Measurements from ENCODE around the gene USP22. TPM values are rescaled to one million over a fixed set of nuclear protein-coding genes. Genes with fewer than 3 reads are reported as not detected.
"Not testable (repeated sequence)": the region's sequence is repeated elsewhere in the genome, so short reads cannot be mapped to it uniquely, and the experiment has no call there.

USP22 gene
- total RNA-seq, 1 donor from 2014 or later, result 268 TPM

- peak; percentile 55 for DNase-seq (ENCODE audit: low read depth)
Measured at GRCh38 chr17:20989991-20990855, 52.6 kb downstream of the USP22 start.

DNA sequence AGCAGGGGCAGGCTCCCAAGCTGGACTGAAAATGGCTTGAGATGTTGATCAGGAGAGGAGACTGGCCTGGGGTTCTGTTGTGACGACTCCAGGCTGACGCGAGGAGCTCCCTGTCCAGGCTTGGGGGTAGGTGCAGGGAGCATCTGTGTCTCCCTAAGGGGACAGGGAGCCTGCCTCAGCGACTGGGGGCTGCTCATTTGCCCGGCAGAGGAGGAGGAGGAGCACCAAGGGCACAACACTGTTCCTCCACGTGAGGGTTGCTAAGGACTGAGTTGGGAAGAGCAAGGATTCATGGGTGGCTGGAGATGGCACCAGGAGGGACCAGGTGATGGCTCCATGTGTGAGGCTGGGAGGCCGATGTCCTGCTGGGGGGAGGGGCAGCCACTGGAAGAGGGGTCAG is 53.3 kb downstream of the USP22 start:
- DNase-seq (ENCODE audit: low read depth), result no peak

GRCh38 chr17:20988896-20989295 is 53.9 kb downstream of the USP22 start:
- DNase-seq (ENCODE audit: low read depth), result no peak

DNA sequence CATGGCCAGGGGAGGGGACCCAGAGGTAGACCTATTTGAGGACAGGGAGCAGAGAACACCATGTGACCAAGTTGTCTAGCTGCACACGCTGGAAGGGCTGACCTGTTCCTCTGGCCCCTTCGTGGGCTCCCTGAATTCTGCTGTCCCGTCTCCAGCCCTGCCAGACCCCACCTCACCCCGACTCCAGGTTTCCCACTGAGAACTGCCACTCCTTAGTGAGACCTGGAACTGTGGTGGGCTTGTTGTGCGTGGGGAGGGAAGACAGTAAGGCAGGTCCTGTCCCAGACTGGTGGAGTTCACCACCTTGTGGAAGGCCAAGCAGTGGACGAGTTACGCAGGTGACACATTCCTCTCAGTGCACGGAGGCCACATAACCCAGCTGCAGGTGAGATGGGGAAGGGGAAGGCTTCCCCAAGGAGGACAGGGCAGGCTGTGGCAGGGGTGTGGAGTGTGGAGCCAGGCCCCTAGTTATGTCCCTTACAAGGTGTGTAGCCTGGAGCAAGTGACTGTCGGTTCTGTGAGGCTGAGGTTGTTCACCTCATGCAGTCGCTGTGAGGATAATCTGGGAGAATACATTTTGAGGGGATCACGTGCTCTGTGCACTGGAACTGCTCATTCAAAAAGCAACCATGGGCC is 54.7 kb downstream of the USP22 start:
- DNase-seq (ENCODE audit: low read depth), result no peak

DNA sequence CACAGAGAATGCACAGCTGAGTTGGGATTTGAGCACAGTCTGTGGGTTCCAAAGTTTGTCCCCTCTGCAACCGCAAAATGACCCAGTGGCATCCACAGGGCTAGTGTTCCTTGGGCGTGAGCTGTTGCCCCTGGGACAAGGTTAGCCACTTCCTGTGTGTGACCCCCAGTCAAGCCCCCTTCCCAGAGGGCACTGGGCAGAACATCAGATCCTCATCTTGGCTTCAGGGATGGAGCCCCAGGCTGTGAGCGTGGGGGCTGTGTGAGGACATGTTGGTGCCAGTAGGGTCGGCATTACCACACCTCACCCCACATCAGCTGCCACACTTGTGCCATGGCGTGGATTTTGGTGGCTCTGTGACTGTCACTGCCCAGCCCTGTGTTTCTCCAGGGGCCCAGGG is 55.3 kb downstream of the USP22 start:
- DNase-seq (ENCODE audit: low read depth), result peak; percentile 80

DNA sequence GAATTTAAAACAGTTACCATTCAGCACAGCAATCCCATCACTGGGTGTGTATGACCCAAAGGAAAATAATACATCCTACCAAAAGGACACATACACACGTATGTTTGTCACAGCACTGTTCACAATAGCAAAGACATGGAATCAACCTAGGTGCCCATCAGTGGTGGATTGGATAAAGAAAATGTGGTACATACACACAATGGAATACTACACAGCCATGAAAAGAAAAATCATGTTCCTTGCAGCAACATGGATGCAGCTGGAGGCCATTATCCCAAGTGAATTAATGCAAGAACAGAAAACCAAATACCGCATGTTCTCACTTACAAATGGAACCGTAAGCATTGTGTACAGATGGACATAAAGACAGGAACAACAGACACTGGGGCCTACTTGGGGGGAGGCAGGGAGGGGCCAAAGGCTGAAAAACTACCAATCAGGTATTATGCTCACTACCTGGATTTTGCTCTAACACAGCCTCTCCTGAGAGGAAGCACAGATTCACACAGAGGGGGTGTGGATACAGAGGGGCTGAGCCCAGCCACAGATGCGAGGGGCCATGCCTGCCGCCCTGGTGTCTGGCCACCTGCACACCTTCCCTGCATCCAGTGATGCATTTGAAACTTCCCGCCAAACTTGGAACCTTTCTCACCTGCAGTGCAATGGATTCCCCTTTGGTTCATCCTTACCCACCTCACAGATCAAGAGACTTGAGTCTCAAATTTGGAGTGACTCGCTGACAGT is 55.9 kb downstream of the USP22 start:
- DNase-seq (ENCODE audit: low read depth), result no peak

DNA sequence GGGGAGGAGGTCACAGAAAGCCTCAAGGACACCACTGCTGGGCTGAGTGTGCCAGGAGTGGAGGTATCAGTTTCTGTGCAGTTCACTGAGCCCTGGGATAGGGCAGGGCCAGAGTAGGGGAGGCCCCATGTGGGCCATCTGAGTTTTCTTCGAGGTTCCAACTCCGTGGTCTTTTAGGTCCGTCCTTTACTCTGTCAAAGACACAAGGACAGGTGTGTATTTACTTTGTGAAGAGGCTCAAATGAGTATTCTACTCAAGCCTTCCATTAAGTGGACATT is 59.5 kb downstream of the USP22 start:
- no peak for DNase-seq (ENCODE audit: low read depth)

DNA sequence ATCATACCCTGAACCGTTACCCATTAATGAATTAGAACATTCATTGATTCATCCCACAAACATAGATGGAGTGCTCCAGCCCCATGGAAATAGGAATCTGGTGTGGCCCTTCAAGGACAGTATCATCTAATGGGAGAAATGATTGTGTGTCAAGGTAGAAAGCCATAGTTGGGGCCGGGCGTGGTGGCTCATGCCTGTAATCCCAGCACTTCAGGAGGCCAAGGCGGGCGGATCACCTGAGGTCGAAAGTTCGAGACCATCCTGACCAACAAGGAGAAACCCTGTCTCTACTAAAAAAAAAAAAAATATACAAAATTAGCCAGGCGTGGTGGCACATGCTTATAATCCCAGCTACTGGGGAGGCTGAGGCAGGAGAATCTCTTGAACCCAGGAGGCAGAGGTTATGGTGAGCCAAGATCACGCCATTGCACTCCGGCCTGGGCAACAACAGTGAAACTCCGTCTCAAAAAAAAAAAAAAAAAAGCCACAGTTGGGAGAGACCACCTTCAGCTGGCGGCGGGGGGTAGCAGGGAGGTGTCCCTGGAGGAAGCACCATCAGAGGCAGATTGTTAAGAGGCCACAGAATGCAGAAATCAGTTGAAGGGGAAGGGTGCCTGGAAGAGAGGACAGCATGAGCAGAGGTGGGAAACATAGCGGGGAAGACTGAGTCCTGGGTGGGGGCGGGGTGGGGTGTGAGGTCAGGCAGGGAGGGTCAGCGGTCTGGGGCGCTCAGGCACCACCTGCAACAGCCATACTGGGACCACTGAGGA is 60.0 kb downstream of the USP22 start:
- no peak for DNase-seq (ENCODE audit: low read depth)

- no peak for DNase-seq (ENCODE audit: low read depth)
Measured at GRCh38 chr17:20981046-20981920, 61.5 kb downstream of the USP22 start.

DNA sequence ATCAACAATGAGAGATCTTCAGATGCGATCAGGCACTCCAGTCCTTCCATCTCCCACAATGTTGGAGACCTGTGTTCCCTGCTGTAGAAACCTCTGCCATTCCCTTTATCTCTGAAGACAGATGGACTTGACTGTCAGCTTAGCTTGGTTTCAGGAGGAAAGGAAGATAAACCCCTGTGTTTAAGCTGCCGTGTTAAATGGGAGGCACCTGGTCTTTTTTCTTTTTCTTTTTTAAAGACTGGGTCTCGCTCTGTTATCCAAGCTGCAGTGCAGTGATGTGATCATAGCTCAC is 63.1 kb downstream of the USP22 start:
- DNase-seq (ENCODE audit: low read depth), result no peak

DNA sequence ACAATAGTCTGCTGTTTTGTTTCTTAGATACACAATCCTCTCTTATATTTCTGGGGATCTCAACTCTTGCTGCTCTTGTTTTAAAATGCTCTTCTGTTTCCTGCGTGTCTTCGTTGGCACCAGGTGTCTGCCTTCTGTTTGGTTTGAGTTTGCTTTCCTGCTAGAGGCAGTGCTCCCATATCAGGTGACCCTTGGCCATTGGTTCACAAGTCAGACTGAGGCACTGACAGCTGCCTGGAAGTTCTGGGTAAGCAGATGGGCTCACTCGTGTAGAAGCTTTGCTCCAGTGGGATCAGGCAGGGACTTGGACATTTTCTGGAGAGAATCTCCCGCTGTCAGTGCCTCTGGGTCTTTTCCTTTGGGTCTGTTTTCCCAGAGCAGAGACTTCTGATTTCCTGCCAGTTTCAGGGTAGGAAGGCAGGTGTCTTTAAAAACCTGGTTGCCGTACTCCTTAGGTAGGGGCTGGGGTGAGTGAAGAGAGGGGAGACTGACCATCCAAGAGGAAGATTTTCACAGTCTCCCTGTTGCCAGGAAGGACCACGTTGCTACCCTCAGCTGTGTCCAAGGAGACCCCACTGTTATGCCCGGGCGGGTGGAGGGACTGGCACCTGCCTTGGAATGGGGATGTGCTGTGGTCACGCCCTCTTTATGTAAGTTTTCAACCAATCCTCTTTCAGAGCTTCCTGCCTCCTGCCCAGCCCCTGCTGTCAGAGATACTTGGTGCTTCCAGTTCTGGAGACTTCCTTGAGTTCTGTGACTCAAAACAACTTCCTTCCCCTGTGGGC is 63.6 kb downstream of the USP22 start:
- DNase-seq (ENCODE audit: low read depth), result not testable (repeated sequence)

DNA sequence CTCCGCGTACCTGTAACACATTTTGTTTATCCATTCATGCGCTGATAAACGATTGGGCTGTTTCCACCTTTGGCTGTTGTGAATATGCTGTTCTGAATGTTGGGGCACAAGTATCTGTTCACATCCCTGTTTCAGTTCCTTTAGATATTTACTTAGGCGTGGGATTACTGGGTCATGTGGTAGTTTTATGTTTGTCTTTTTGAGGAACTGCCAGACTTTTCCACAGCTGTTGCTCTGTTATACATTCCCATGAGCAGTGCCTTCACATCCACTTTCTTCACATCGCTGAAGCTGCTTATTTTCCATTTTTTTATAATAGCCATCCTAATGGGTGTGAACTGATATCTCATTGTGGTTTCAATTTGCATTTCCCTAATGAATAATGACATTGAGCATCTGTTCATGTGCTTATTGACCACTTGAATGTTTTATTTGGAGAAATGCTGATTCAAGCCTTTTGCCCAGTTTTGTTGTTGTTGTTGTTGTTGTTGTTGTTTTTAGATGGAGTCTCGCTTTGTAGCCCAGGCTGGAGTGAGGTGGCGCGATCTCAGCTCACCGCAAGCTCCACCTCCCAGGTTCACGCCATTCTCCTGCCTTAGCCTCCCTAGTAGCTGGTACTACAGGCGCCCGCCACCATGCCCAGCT is 65.1 kb downstream of the USP22 start:
- DNase-seq (ENCODE audit: low read depth), result peak; percentile 49

DNA sequence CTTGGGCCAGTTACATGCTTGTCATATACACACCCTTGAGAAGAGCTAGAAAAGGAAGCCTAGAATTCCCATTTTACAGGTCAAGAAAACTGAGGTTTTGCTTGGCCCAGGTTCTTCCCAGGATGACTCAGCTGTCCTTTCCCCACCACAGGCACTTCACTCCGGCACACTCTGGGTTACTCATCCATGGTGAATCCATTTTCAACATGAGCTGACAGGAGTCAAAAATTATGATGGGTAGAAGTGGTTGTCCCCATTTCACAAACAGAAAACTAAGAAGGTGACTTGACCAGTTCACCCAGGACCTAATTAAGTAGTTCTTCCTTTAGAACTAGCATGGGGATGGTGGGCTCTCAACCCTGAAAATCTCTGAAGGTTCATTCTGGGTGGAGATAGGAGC is 67.2 kb downstream of the USP22 start:
- DNase-seq (ENCODE audit: low read depth), result peak; percentile 50

DNA sequence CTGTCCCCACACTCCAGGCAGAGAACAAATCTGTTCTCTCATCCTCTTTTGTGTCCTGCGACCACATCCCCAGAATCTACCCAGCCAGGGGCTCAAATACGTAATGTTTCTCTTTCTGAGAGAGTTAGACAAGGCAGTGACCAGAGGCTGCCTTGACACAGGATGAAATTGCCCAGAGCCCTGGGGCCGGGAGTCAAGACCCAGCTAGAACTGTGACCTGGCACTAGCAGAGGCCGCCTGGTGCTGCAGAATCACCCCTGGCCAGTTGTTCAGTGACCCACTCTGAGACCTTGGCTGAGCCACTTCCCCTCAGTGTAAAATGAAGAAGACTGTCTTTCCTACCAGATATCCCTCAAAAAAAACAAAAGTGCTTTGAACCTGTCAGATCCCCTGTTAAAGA is 72.5 kb downstream of the USP22 start:
- DNase-seq (ENCODE audit: low read depth), result no peak

GRCh38 chr17:20968913-20969616 is 73.7 kb downstream of the USP22 start:
- DNase-seq (ENCODE audit: low read depth), result no peak

GRCh38 chr17:20967776-20968175 is 75.0 kb downstream of the USP22 start:
- DNase-seq (ENCODE audit: low read depth), result no peak

- no peak for DNase-seq (ENCODE audit: low read depth)
Measured at GRCh38 chr17:20966870-20967269, 75.9 kb downstream of the USP22 start.

GRCh38 chr17:20965492-20965891 is 77.3 kb downstream of the USP22 start:
- DNase-seq (ENCODE audit: low read depth), result no peak

DNA sequence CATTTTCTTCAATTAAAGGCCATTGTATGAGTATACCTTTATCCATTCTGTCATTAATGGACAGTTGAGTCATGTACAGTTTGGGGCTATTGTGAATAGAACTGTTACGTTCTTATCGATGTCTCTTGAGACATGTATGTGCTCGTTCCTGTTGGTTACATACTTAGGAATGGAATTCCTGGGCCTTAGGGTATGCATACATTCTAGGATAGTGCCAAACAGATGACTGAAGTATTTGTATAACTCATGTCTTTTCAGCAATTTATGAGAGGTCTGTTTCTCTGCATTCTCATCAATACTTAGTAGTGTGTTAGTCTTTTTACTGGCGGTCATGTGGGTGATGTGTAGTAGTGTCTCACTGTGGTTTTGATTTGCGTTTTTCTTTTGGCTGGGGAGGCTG is 81.2 kb downstream of the USP22 start:
- DNase-seq (ENCODE audit: low read depth), result no peak

Measured in myocyte (in vitro differentiated cells).